Activated T-helper 9 cell treated with anti-CD3 and anti-CD28 coated beads, Interleukin-2, amount 50 U/mL, for 16 hours (primary cell): ENCODE data around the gene SLC5A12.

ENCODE experiments used
- DNase-seq: peaks from one replicate; pipeline ENCODE4 v3.0.0-alpha.2; 2020; ENCODE audit warnings: low read depth

The SLC5A12 gene

GRCh38 chr11:26719998-26720397 is 1.9 kb downstream of the SLC5A12 start:
- no peak for DNase-seq

- DNase-seq: no peak
Measured at GRCh38 chr11:26719289-26719973, 2.4 kb downstream of the SLC5A12 start.

DNA sequence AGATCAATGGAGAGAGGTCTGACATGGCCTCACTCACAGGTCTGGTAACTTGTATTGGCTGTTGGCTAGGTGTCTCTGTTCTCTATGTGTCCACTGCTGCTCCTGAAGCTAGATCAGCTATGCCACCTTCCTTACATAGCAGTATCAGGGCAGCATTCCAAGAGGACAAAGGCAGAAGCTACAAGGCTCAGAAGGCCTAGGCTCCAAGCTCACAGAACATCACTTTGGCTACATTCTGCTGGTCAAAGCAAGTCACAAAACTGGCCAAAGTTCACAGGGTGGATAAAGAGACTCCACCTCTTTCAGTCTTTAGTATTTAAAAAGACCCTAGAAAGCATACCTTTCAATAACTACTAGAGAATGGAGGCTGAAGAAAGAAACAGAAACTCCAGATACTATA is 4.1 kb downstream of the SLC5A12 start:
- DNase-seq: no peak

- DNase-seq: no peak
Measured at GRCh38 chr11:26715133-26715532, 6.7 kb downstream of the SLC5A12 start.

DNA sequence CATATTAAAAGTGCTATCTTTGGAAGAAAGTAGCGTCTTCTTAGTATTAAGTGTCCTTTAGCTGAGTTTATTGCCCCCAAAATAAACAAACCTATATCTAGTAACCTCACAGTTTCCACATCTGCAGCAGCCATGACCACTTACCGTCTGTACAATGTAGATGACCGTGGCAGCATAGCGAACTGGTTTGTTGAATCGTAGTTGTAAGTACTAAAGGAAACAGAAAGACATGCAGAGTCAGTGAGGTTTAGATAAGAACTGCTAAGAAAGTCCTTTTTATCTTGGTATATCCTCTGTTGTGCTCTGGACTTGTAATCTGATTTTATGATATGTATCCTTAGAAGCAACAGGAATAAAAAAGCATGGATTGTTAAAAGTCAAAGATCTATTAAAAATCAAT is 9.4 kb downstream of the SLC5A12 start:
- DNase-seq: no peak

GRCh38 chr11:26710489-26710888 is 11.4 kb downstream of the SLC5A12 start:
- DNase-seq: no peak

DNA sequence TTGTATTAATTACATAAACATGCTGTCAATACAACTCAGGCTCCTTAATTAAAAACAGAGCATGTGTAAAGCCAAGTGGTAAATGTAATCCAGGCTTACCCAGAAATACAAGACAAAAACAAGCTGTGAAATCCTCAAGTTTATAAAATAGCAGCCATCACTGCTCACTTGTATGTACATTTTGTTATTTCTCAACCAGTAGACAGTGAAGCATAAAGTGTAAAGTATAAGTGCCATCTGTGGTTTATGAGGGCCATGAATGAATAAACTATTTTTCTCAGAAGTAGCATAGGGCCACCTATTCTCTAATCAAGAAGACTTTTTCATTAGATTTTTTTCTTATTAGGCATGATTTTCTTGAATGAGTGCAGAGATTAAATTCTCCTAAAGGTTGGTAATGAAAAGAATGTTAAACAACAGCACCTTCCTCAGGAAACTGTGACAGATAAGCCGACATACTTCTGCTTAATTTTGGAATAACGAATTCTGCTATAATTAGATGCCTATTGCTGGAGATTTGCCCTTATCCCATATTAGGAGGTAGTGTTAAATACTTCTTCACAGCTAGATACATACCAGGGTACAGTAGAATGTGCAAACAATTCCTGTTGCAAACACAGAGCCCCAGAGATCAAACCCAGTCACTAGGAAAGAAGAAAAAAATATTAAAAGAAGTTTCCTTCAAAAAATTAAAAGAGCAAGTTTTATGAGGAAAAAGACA is 13.0 kb downstream of the SLC5A12 start:
- DNase-seq: no peak

GRCh38 chr11:26706181-26706580 is 15.7 kb downstream of the SLC5A12 start:
- no peak for DNase-seq

GRCh38 chr11:26704249-26704648 is 17.6 kb downstream of the SLC5A12 start:
- no peak for DNase-seq

- no peak for DNase-seq
Measured at GRCh38 chr11:26703411-26704191, 18.3 kb downstream of the SLC5A12 start.

DNA sequence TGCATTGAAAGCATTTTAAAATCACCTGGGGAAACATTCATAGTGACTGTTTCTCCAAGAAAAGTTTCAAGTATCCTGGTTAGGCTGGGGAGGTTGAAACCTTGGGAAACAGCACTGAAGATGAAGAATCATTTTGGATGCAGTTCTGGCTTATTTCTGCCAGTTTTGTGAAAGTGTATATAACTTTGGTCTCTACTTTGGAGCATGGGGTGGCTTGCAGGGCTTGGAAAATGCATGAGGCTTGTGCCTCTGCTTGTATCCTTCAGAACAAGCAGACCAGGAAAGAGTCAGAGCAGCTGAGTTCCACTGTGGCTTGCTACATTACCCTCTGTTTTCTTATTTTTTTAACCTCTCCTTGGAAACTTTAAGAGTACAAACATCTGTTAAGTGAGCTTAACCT is 19.5 kb downstream of the SLC5A12 start:
- no peak for DNase-seq

DNA sequence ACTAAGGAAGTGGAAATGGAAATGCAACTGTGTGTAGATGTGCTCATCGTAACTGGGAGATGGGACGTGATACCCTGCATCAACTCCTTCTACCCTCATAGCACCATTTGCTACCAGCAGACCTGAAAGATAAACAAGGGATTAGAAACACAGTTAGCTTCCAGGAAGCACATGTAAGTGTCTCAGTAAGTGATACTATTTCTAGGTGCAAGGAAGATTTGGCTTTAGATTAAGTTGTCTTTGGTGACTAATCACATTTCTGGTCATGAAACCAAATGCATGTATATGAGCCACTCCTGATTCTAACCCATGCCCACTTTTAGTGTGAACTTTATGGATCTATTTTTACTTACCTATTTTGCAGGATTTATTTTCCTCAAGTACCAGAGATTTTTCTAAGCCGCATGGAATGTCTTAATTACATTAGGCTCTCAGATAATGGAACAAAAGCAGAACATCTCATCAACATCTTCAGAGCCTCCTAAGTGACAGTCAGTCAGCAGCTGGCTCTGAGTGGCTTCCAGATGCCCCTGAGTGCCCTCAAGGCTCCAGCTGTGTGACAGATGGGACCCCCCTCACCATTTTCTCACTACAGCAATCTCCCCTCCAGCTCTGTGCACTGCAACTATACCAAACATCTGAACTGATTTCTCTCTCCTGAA is 21.2 kb downstream of the SLC5A12 start:
- DNase-seq: no peak

DNA sequence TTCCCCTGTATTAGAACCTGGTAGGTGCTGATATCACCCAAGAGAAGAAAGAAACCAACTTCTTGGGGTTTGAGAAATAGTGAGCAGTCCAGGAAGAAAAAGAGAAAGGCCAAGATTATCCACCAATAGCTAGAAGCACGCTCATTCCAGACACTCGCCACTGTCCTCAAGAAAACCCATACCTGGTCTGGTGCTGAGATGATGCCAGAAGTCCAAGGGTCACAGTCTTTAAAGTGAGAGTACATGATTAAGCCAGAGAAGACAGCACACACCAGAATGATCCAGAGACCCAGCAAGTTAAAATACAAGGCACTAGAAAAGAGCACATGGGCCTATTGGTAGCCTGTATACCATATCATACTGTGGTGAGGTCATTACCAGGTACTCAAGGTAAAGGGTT is 23.6 kb downstream of the SLC5A12 start:
- no peak for DNase-seq

GRCh38 chr11:26696330-26696729 is 25.5 kb downstream of the SLC5A12 start:
- no peak for DNase-seq

DNA sequence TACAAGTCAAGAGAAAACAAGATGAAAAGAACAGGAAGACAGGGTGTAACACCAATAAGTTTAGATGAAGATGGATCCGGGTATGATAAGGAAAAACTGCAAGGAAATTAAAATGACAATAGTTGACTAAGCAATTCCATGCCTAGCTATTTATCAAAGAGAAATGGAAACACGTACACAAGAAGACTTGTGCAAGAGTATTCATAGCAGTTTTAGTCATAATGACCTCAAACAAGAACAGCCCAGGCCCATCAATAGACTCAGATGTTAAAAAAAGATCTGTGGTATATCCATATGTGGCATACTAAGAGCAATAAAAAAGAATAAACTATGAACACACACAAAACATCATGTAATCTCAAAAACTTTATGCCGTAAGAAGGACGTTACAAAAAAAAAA is 33.2 kb downstream of the SLC5A12 start:
- DNase-seq: no peak

GRCh38 chr11:26687351-26687750 is 34.5 kb downstream of the SLC5A12 start:
- DNase-seq: no peak

GRCh38 chr11:26677566-26677965 is 44.3 kb downstream of the SLC5A12 start:
- DNase-seq: no peak

GRCh38 chr11:26676641-26677040 is 45.2 kb downstream of the SLC5A12 start:
- DNase-seq: no peak

DNA sequence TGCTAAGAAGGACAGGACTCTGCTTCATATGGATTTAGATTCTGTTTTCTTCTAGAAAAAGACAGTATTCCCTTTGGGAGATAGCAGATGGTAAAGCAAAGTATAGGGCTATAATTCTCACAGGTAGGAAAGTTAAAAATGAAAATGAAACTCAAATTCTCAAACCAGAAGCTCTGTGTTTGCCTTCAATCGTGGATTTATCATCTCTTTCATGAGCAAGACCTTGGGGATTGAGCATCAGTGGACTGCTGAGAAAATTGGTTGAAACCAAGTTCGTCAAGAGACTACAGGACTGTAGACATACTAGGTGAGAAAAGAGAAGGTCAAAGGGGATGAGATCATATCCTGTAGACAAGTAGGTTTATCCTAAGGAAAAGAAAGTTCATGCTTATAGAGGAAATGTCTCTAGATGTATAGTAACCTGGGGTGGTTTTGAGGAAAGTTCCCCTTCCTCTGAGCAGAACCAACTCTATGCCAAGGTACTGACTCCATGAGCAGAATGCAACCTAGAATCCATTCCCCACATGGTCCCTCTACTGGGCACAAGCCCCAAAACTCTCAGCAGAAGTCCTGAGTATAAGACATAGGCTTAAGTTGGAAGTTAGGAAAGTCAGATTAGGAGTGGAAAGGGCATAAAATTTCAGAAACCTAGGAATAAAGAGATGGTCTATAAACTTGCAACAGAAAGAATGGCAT is 46.5 kb downstream of the SLC5A12 start:
- DNase-seq: no peak

- no peak for DNase-seq
Measured at GRCh38 chr11:26665946-26666345, 55.9 kb downstream of the SLC5A12 start.

GRCh38 chr11:26665036-26665435 is 56.8 kb downstream of the SLC5A12 start:
- no peak for DNase-seq

DNA sequence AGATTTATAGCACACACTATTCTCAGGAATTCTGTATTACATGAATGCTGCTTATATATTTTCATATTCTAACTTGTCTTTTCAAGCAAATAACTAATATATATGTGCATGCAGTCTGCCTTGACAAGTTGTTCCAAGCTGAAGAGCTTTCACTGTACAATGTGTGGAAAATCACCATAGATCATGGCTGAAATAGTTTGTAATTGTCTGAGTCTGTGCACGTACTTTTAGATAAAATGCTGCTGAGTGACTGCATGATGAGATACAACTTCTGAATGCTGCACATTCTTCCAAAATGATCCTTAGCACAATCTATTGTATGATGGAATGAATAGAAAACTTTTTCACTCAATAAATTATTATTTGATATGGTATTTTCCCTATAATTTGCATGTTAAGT is 58.9 kb downstream of the SLC5A12 start:
- DNase-seq: no peak
